HEK293 (cell line): ENCODE data around the gene DHPS.
"Not testable (repeated sequence)": the region's sequence is repeated elsewhere in the genome, so short reads cannot be mapped to it uniquely, and the experiment has no call there.

Experiments used
- CTCF ChIA-PET: fragments of 350-600 bp; formaldehyde crosslinking; extraction: SDS; loops from one replicate; lab custom pipeline; 2021; ENCODE audit warnings: antibody characterized with exemption; lab: Yijun Ruan, JAX
- POLR2A ChIA-PET: fragments of 300-600 bp; formaldehyde crosslinking; extraction: SDS; loops from one replicate; lab custom pipeline; 2020; ENCODE audit warnings: antibody characterized with exemption, inconsistent platforms; lab: Yijun Ruan, JAX
- H3K27ac ChIP-seq: fragments of 200-500 bp; sonication (Bioruptor generic); 2 replicates; pipeline ENCODE4 v1.5.1; 2014; ENCODE audit warnings: low read depth, low read length, control low read depth, inconsistent platforms; ENCODE audit errors: extremely low read depth
- H3K36me3 ChIP-seq, 2 experiments: fragments of 200-500 bp in 1 of 2; sonication (Bioruptor generic) in 1 of 2; 1 replicate in 1 of 2; 2 replicates in 1 of 2; pipeline ENCODE4 v1.5.1; 2014 to 2017; ENCODE audit warnings: inconsistent platforms in 2 of 2, low read length in 2 of 2; ENCODE audit not compliant: control insufficient read depth in 2 of 2, insufficient read depth in 1 of 2
- H3K4me1 ChIP-seq: fragments of 200-500 bp; sonication (Bioruptor generic); 2 replicates; pipeline ENCODE4 v1.5.1; 2014; ENCODE audit warnings: mild to moderate bottlenecking, low read length, inconsistent platforms; ENCODE audit not compliant: control insufficient read depth, insufficient read depth
- H3K4me3 ChIP-seq: 2 replicates; pipeline ENCODE4 v1.5.1; 2011; ENCODE audit warnings: low read depth, mild to moderate bottlenecking, control low read depth, low read length, moderate library complexity
- H3K9me3 ChIP-seq: fragments of 200-500 bp; sonication (Bioruptor generic); 2 replicates; pipeline ENCODE4 v1.5.1; 2014; ENCODE audit warnings: low read depth, low read length, inconsistent platforms; ENCODE audit not compliant: control insufficient read depth, insufficient read depth
- BCL11A ChIP-seq: fragments of 450-650 bp; formaldehyde crosslinking; IDR thresholded peaks from 2 replicates; pipeline ENCODE4 v1.5.1; 2016; ENCODE audit warnings: low read depth, missing biosample characterization, missing genetic modification characterization
- IKZF3 ChIP-seq: fragments of 450-650 bp; IDR thresholded peaks from 2 replicates; pipeline ENCODE4 v1.5.0; 2018; ENCODE audit warnings: missing biosample characterization, mild to moderate bottlenecking, missing genetic modification characterization, moderate library complexity
- PBX3 ChIP-seq: sonication (generic); formaldehyde crosslinking; IDR thresholded peaks from 2 replicates; pipeline ENCODE4 v1.8.1; 2022; ENCODE audit warnings: mild to moderate bottlenecking, moderate library complexity, missing genetic modification reagents
- REPIN1 ChIP-seq: fragments of 450-650 bp; formaldehyde crosslinking; IDR thresholded peaks from 2 replicates; pipeline ENCODE4 v1.5.1; 2017; ENCODE audit warnings: missing biosample characterization, missing genetic modification characterization, low read depth
- REST ChIP-seq: fragments of 450-650 bp; formaldehyde crosslinking; IDR thresholded peaks from 2 replicates; pipeline ENCODE4 v1.5.1; 2016; ENCODE audit warnings: missing biosample characterization, missing genetic modification characterization
- ZBTB17 ChIP-seq: fragments of 450-650 bp; formaldehyde crosslinking; IDR thresholded peaks from 2 replicates; pipeline ENCODE4 v1.5.1; 2016; ENCODE audit warnings: missing biosample characterization, missing genetic modification characterization
- ZBTB44 ChIP-seq: fragments of 450-650 bp; IDR thresholded peaks from 2 replicates; pipeline ENCODE4 v1.5.1; 2018; ENCODE audit warnings: missing biosample characterization, mild to moderate bottlenecking, missing genetic modification characterization
- ZBTB7A ChIP-seq: fragments of 450-650 bp; formaldehyde crosslinking; IDR thresholded peaks from 2 replicates; pipeline ENCODE4 v1.5.1; 2016; ENCODE audit warnings: low read depth, missing biosample characterization, missing genetic modification characterization
- ZFP3 ChIP-seq: fragments of 450-650 bp; formaldehyde crosslinking; IDR thresholded peaks from 2 replicates; pipeline ENCODE4 v1.5.1; 2016; ENCODE audit warnings: low read depth, missing biosample characterization, missing genetic modification characterization
- ZNF529 ChIP-seq: fragments of 450-650 bp; formaldehyde crosslinking; IDR thresholded peaks from 2 replicates; pipeline ENCODE4 v1.5.1; 2017; ENCODE audit warnings: missing genetic modification characterization, missing biosample characterization; ENCODE audit not compliant: insufficient replicate concordance
- ZNF560 ChIP-seq: fragments of 450-650 bp; formaldehyde crosslinking; IDR thresholded peaks from 2 replicates; pipeline ENCODE4 v1.5.1; 2017; ENCODE audit warnings: missing biosample characterization, missing genetic modification characterization, borderline replicate concordance
- ZNF561 ChIP-seq: fragments of 450-650 bp; IDR thresholded peaks from 2 replicates; pipeline ENCODE4 v1.5.1; 2018; ENCODE audit warnings: missing biosample characterization, missing genetic modification characterization, borderline replicate concordance
- ZNF580 ChIP-seq: fragments of 450-650 bp; formaldehyde crosslinking; IDR thresholded peaks from 2 replicates; pipeline ENCODE4 v1.5.1; 2016; ENCODE audit warnings: missing biosample characterization, missing genetic modification characterization
- ZNF624 ChIP-seq: fragments of 450-650 bp; formaldehyde crosslinking; IDR thresholded peaks from 2 replicates; pipeline ENCODE4 v1.5.1; 2017; ENCODE audit warnings: missing biosample characterization, missing genetic modification characterization
- ZNF645 ChIP-seq: fragments of 450-650 bp; formaldehyde crosslinking; IDR thresholded peaks from 2 replicates; pipeline ENCODE4; 2016; ENCODE audit warnings: missing biosample characterization, missing genetic modification characterization
- ZNF664 ChIP-seq: fragments of 450-650 bp; formaldehyde crosslinking; IDR thresholded peaks from 2 replicates; pipeline ENCODE4 v1.5.1; 2016; ENCODE audit warnings: missing biosample characterization, missing genetic modification characterization
- ZNF677 ChIP-seq: fragments of 450-650 bp; IDR thresholded peaks from 2 replicates; pipeline ENCODE4 v1.5.0; 2018; ENCODE audit warnings: missing biosample characterization, mild to moderate bottlenecking, missing genetic modification characterization, moderate library complexity
- ZNF76 ChIP-seq: fragments of 450-650 bp; formaldehyde crosslinking; IDR thresholded peaks from 2 replicates; pipeline ENCODE4; 2016; ENCODE audit warnings: low read depth, missing biosample characterization, missing genetic modification characterization, borderline replicate concordance
- ZNF777 ChIP-seq: fragments of 450-650 bp; formaldehyde crosslinking; IDR thresholded peaks from 2 replicates; pipeline ENCODE4 v1.5.1; 2017; ENCODE audit warnings: missing biosample characterization, missing genetic modification characterization, borderline replicate concordance
- TF ChIP-seq, protein P1 (sequence below): fragments of 450-650 bp; formaldehyde crosslinking; IDR thresholded peaks from 2 replicates; pipeline ENCODE4 v1.5.1; 2016; ENCODE audit warnings: missing biosample characterization, missing genetic modification characterization

Gene DHPS

DNA sequence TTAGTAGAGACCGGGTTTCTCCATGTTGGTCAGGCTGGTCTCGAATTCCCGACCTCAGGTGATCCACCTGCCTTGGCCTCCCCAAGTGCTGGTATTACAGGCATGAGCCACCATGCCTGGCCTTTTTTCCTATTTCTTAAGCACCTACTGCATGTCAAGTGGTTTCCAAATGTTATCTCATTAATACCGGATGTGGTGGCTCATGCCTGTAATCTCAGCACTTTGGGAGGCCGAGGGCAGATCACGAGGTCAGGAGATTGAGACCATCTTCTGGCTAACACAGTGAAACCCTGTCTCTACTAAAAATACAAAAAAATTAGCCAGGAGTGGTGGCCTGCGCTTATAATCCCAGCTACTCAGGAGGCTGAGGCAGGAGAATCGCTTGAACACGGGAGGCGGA lies 43.9 kb upstream of the DHPS start:
- not testable (repeated sequence) for H3K9me3 ChIP-seq
- TF ChIP-seq ZNF664 (tag by site-specific recombination), result peak; percentile 48; the same call in 1 of the 2 replicates
- TF ChIP-seq, all 188 proteins: peak for 1; not testable (repeated sequence) for 187
- H3K4me3 ChIP-seq, H3K4me1 ChIP-seq, CTCF ChIA-PET, H3K27ac ChIP-seq: not testable (repeated sequence)
- H3K36me3 ChIP-seq, result peaks cover 17 to 30% of the 10 kb centered on the region in 2 experiments; a peak in 2 of 3 replicates
- POLR2A ChIA-PET, result interaction anchor here (1.7 kb wide), 1 partner anchor 30 kb away, joined by 5 read pairs; the partner anchor contains the start of gene FBXW9

- ChIA-PET CTCF (interaction anchor here (0.6 to 3.3 kb wide), 11 partner anchors 10 to 327 kb away, joined by 3 to 19 read pairs (median 3); partner anchors contain the start of genes GET3 and TRIR), POLR2A (interaction anchor here (0.7 to 5.1 kb wide), 3 partner anchors 11 to 29 kb away, joined by 3 to 89 read pairs (median 19); partner anchors contain the start of genes FBXW9, GET3 and TRIR)
- Histone ChIP-seq H3K27ac (peak within 1 kb of the TSS; percentile 97), H3K9me3 (no peaks in the 10 kb centered on the region), H3K4me1 (no peaks in the 10 kb centered on the region), H3K36me3 (peaks cover 9 to 28% of the 10 kb centered on the region in 2 experiments; a peak in 2 of 3 replicates), H3K4me3 (peak within 1 kb of the TSS; percentile 79)
- no peak for TF ChIP-seq ZNF645 (tag by site-specific recombination)
- peak; percentile 54 for TF ChIP-seq ZBTB17 (tag by site-specific recombination)
- no peak for TF ChIP-seq REPIN1 (tag by site-specific recombination)
- peak; percentile 26; the same call in 1 of the 2 replicates for TF ChIP-seq IKZF3
- 0 out of 2 replicates have a peak, but pooled peaks have one; percentile 23 for TF ChIP-seq ZNF580 (tag by site-specific recombination)
- no peak for TF ChIP-seq BCL11A
- TF ChIP-seq REST (tag by site-specific recombination), result no peak
- no peak for TF ChIP-seq ZFP3 (tag by site-specific recombination)
- TF ChIP-seq ZNF529, result no peak
- TF ChIP-seq, protein P1, sequence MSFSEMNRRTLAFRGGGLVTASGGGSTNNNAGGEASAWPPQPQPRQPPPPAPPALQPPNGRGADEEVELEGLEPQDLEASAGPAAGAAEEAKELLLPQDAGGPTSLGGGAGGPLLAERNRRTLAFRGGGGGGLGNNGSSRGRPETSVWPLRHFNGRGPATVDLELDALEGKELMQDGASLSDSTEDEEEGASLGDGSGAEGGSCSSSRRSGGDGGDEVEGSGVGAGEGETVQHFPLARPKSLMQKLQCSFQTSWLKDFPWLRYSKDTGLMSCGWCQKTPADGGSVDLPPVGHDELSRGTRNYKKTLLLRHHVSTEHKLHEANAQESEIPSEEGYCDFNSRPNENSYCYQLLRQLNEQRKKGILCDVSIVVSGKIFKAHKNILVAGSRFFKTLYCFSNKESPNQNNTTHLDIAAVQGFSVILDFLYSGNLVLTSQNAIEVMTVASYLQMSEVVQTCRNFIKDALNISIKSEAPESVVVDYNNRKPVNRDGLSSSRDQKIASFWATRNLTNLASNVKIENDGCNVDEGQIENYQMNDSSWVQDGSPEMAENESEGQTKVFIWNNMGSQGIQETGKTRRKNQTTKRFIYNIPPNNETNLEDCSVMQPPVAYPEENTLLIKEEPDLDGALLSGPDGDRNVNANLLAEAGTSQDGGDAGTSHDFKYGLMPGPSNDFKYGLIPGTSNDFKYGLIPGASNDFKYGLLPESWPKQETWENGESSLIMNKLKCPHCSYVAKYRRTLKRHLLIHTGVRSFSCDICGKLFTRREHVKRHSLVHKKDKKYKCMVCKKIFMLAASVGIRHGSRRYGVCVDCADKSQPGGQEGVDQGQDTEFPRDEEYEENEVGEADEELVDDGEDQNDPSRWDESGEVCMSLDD (tag by site-specific recombination), result peak; percentile 87
- no peak for TF ChIP-seq ZNF777 (tag by site-specific recombination)
- no peak for TF ChIP-seq ZNF561
- TF ChIP-seq ZNF664 (tag by site-specific recombination), result no peak
- TF ChIP-seq ZNF560 (tag by site-specific recombination), result no peak
- no peak for TF ChIP-seq PBX3 (CRISPR knock-in tag)
- peak; percentile 74 for TF ChIP-seq ZBTB7A (tag by site-specific recombination)
- TF ChIP-seq ZNF76 (tag by site-specific recombination), result peak; percentile 93
- no peak for TF ChIP-seq ZNF624
- TF ChIP-seq ZNF677 (tag by site-specific recombination), result no peak
- no peak for TF ChIP-seq ZBTB44 (tag by site-specific recombination)
Measured at GRCh38 chr19:12723641-12724426, 42.2 kb upstream of the DHPS start, which contains the start of gene TNPO2. Gene TNPO2 (minus strand): TSS chr19:12723932. CDS start chr19:12720977, 2,955 bp downstream.
